Central memory CD8-positive, alpha-beta T cell (primary cell): Measurements from ENCODE around the gene SLC25A40.
A peak's percentile ranks its signal among the peaks of the same experiment; 100 is the strongest.

Source experiments
- ATAC-seq: fragments of 150-1000 bp; cut with Tn5 transposase; replicated peaks from 2 replicates; pipeline ENCODE4 v1.10.0; 2022; ENCODE audit warnings: mild to moderate bottlenecking, moderate FRiP score, moderate number of reproducible peaks; ENCODE audit not compliant: poor library complexity, severe bottlenecking; ENCODE audit errors: extremely low read depth
- DNase-seq, 2 donors: peaks; one replicate each; pipeline ENCODE4 v3.0.0; 2021; ENCODE audit warnings: low spot score in 2 of 2
- H3K27ac Mint-ChIP-seq: one replicate; pipeline ENCODE4 v1.8.0; 2022; ENCODE audit warnings: low read depth, mild to moderate bottlenecking, moderate library complexity, mixed read lengths
- H3K27me3 Mint-ChIP-seq: one replicate; pipeline ENCODE4 v1.8.0; 2022; ENCODE audit warnings: mixed read lengths
- H3K36me3 Mint-ChIP-seq: one replicate; pipeline ENCODE4 v1.8.0; 2022; ENCODE audit warnings: mild to moderate bottlenecking, moderate library complexity, mixed read lengths; ENCODE audit not compliant: insufficient read depth
- H3K4me1 Mint-ChIP-seq: one replicate; pipeline ENCODE4 v1.8.0; 2022; ENCODE audit warnings: mixed read lengths
- H3K4me3 Mint-ChIP-seq: one replicate; pipeline ENCODE4 v1.8.0; 2022; ENCODE audit warnings: mild to moderate bottlenecking, moderate library complexity, mixed read lengths
- H3K9me3 Mint-ChIP-seq: one replicate; pipeline ENCODE4 v1.8.0; 2022; ENCODE audit warnings: mixed read lengths

The SLC25A40 gene

DNA sequence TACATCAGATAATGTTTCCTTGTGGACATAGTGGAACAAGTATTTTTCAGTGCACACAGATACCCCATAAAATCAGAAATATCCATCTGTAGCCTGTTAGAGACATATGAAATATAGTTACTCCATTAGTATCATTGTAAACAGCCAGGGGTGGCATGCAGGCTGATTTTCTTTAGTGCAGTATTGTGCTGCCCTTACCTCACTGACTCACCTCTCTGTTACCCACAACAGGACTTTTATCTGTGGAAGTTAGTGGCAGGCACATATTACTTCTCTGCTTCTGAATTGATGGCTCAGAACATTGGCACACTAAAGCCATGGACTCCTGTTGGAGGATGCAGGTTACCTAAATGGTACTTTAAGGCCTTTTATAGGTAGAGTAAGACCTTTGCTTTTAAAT is 70.0 kb downstream of the SLC25A40 start:
- Mint-ChIP-seq H3K27me3 (no peaks in the 10 kb centered on the region), H3K4me1 (no peaks in the 10 kb centered on the region), H3K36me3 (no peaks in the 10 kb centered on the region), H3K27ac (no peak overlapping the region), H3K9me3 (no peaks in the 10 kb centered on the region), H3K4me3 (no peak overlapping the region)
- DNase-seq (no peak), ATAC-seq (no peak)

GRCh38 chr7:87797798-87798403 is 78.3 kb downstream of the SLC25A40 start:
- no peaks in the 10 kb centered on the region for H3K4me1 Mint-ChIP-seq
- ATAC-seq (peak; percentile 28), DNase-seq (no peak)
- no peaks in the 10 kb centered on the region for H3K36me3 Mint-ChIP-seq
- peaks cover 39% of the 10 kb centered on the region for H3K27me3 Mint-ChIP-seq
- H3K9me3 Mint-ChIP-seq, result no peaks in the 10 kb centered on the region
- H3K27ac Mint-ChIP-seq, result no peak overlapping the region
- H3K4me3 Mint-ChIP-seq, result no peak overlapping the region

DNA sequence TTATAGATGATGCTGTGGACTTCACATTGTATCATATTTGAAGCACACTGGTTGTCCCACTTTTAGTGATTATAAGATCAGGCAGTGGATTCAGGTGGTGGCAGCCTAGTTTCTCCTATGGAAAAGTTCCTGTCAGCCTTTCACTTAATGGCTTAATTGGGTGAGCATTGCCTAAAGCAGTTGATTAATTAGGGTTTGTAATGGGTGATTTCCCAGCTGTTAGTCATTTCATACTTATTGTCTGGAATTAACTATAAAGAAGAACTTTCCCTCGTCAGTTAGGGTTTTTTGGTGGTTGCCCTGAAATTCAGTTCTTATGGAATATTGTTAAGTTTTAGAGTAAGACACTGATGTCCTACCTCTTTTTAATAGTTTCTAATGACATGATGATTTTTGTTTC is 78.8 kb downstream of the SLC25A40 start:
- no peak for ATAC-seq
- Mint-ChIP-seq H3K27me3 (peaks cover 44% of the 10 kb centered on the region), H3K36me3 (no peaks in the 10 kb centered on the region), H3K4me3 (no peak overlapping the region), H3K4me1 (no peaks in the 10 kb centered on the region), H3K27ac (no peak overlapping the region), H3K9me3 (no peaks in the 10 kb centered on the region)
- DNase-seq, result no peak

GRCh38 chr7:87785368-87785995 is 90.7 kb downstream of the SLC25A40 start:
- H3K27me3 Mint-ChIP-seq, result peaks cover 22% of the 10 kb centered on the region
- H3K9me3 Mint-ChIP-seq, result no peaks in the 10 kb centered on the region
- H3K4me3 Mint-ChIP-seq, result no peak overlapping the region
- ATAC-seq (no peak), DNase-seq (no peak)
- H3K36me3 Mint-ChIP-seq, result no peaks in the 10 kb centered on the region
- no peak overlapping the region for H3K27ac Mint-ChIP-seq
- no peaks in the 10 kb centered on the region for H3K4me1 Mint-ChIP-seq

GRCh38 chr7:87784424-87784823 is 91.7 kb downstream of the SLC25A40 start:
- no peaks in the 10 kb centered on the region for H3K4me1 Mint-ChIP-seq
- no peaks in the 10 kb centered on the region for H3K9me3 Mint-ChIP-seq
- H3K27ac Mint-ChIP-seq, result no peak overlapping the region
- H3K36me3 Mint-ChIP-seq, result no peaks in the 10 kb centered on the region
- peaks cover 17% of the 10 kb centered on the region for H3K27me3 Mint-ChIP-seq
- ATAC-seq, result no peak
- DNase-seq, result no peak
- no peak overlapping the region for H3K4me3 Mint-ChIP-seq
